Liver (tissue), 9 donors: Measurements from ENCODE around the gene TMEM178B. TPM values are rescaled to one million over a fixed set of nuclear protein-coding genes. Genes with fewer than 3 reads are reported as not detected.

Experiments used
- DNase-seq: peaks from one replicate; pipeline ENCODE4 v3.0.0-alpha.2; 2017; ENCODE audit warnings: low spot score
- H3K27ac ChIP-seq, 2 donors: one replicate each; pipeline ENCODE4 v1.7.0; 2013; ENCODE audit warnings: inconsistent platforms in 2 of 2, low read length in 2 of 2, control low read depth in 1 of 2, low read depth in 1 of 2, mild to moderate bottlenecking in 1 of 2
- H3K27me3 ChIP-seq, 4 donors: one replicate each; pipeline versions ENCODE4 v1.6.1 to v1.7.0; 2013; ENCODE audit warnings: low read length in 3 of 4, inconsistent platforms in 1 of 4, mild to moderate bottlenecking in 1 of 4, moderate library complexity in 1 of 4; ENCODE audit not compliant: control insufficient read depth in 4 of 4, insufficient read depth in 4 of 4
- H3K36me3 ChIP-seq, 4 donors: one replicate each; pipeline versions ENCODE4 v1.6.1 to v1.7.0; 2013; ENCODE audit warnings: low read length in 3 of 4, mild to moderate bottlenecking in 3 of 4, low read depth in 1 of 4, moderate library complexity in 1 of 4; ENCODE audit not compliant: control insufficient read depth in 4 of 4, insufficient read depth in 3 of 4
- H3K4me1 ChIP-seq, 4 donors: one replicate each; pipeline versions ENCODE4 v1.6.1 to v1.7.0; 2013; ENCODE audit warnings: low read length in 3 of 4, mild to moderate bottlenecking in 3 of 4, moderate library complexity in 1 of 4; ENCODE audit not compliant: control insufficient read depth in 4 of 4, insufficient read depth in 4 of 4
- H3K4me3 ChIP-seq, 3 donors: one replicate each; pipeline versions ENCODE4 v1.6.1 to v1.7.0; 2013; ENCODE audit warnings: low read length in 3 of 3, control low read depth in 1 of 3, low read depth in 1 of 3, mild to moderate bottlenecking in 1 of 3
- H3K9ac ChIP-seq, 2 donors: one replicate each; pipeline ENCODE4 v1.7.0; 2013; ENCODE audit warnings: low read length in 2 of 2, mild to moderate bottlenecking in 2 of 2, moderate library complexity in 2 of 2, control low read depth in 1 of 2, low read depth in 1 of 2
- H3K9me3 ChIP-seq, 4 donors: one replicate each; pipeline versions ENCODE4 v1.6.1 to v1.7.0; 2013; ENCODE audit warnings: low read length in 3 of 4; ENCODE audit not compliant: control insufficient read depth in 4 of 4
- ATF3 ChIP-seq: IDR thresholded peaks from 2 replicates; pipeline ENCODE4 v1.6.1; 2016; ENCODE audit warnings: antibody characterized with exemption
- FOXA1 ChIP-seq: IDR thresholded peaks from 2 replicates; pipeline ENCODE4 v1.6.1; 2016; ENCODE audit warnings: antibody characterized with exemption
- GABPA ChIP-seq, 2 donors: IDR thresholded peaks in 1 of 2; conservative IDR thresholded peaks in 1 of 2; 2 replicates each; pipeline ENCODE4 v1.6.1; 2016; ENCODE audit warnings: antibody characterized with exemption in 2 of 2, mild to moderate bottlenecking in 1 of 2, moderate library complexity in 1 of 2
- HNF4G ChIP-seq: IDR thresholded peaks from 2 replicates; pipeline ENCODE4 v1.6.1; 2016; ENCODE audit warnings: antibody characterized with exemption
- JUND ChIP-seq, 2 donors: IDR thresholded peaks; 2 replicates each; pipeline ENCODE4 v1.6.1; 2016; ENCODE audit warnings: antibody characterized with exemption in 2 of 2
- NR2F2 ChIP-seq: IDR thresholded peaks from 2 replicates; pipeline ENCODE4 v1.6.1; 2016; ENCODE audit warnings: antibody characterized with exemption
- RAD21 ChIP-seq, 2 donors: IDR thresholded peaks; 2 replicates each; pipeline ENCODE4 v1.6.1; 2016; ENCODE audit warnings: antibody characterized with exemption in 2 of 2, mild to moderate bottlenecking in 2 of 2
- REST ChIP-seq: IDR thresholded peaks from 2 replicates; pipeline ENCODE4 v1.6.1; 2016; ENCODE audit warnings: antibody characterized with exemption, mild to moderate bottlenecking
- RXRA ChIP-seq, 2 donors: IDR thresholded peaks; 2 replicates each; pipeline ENCODE4 v1.6.1; 2017 to 2018; ENCODE audit warnings: antibody characterized with exemption in 2 of 2, mild to moderate bottlenecking in 1 of 2
- SP1 ChIP-seq: IDR thresholded peaks from 2 replicates; pipeline ENCODE4 v1.6.1; 2018; ENCODE audit warnings: antibody characterized with exemption, mild to moderate bottlenecking
- TAF1 ChIP-seq: conservative IDR thresholded peaks from 2 replicates; pipeline ENCODE4 v1.6.1; 2016; ENCODE audit warnings: antibody characterized with exemption, mild to moderate bottlenecking
- YY1 ChIP-seq: IDR thresholded peaks from 2 replicates; pipeline ENCODE4 v1.6.1; 2016; ENCODE audit warnings: antibody characterized with exemption, mild to moderate bottlenecking
- WGBS: extraction: QIAGEN DNeasy Blood & Tissue Kit; methylation state at CpG from one replicate; pipeline ENCODE4 v1.1.7; 2013; 5-methylcytosine and 5-hydroxymethylcytosine counted together
- polyA plus RNA-seq, 2 donors: library from polyadenylated mRNA; stranded (reverse) in 1 of 2; unstranded in 1 of 2; fragments of 200-250 nt in 1 of 2; fragments of >200 nt in 1 of 2; fragmentation: Nextera tagmentation in 1 of 2; extraction: Ambion mirVana in 1 of 2; gene quantifications; one replicate each; pipeline versions ENCODE4 v1.2.1 to v1.2.3, GENCODE V29; 2013 to 2015
- total RNA-seq, 2 donors: library from RNA; depleted of rRNA; stranded (reverse); fragments of >200 nt; gene quantifications; one replicate each; pipeline ENCODE4 v1.2.3, GENCODE V29; 2014
- TF ChIP-seq, protein P1 (sequence below): IDR thresholded peaks from 2 replicates; pipeline ENCODE4 v1.6.1; 2016; ENCODE audit warnings: antibody characterized with exemption
- TF ChIP-seq, protein P2 (sequence below): fragments of 150-350 bp; IDR thresholded peaks from 2 replicates; pipeline ENCODE4 v1.5.1; 2017; ENCODE audit warnings: improper control_type of control experiment, low read depth, low read length; ENCODE audit not compliant: missing input control
- TF ChIP-seq, protein P3 (sequence below): IDR thresholded peaks from 2 replicates; pipeline ENCODE4 v1.6.1; 2016; ENCODE audit warnings: antibody characterized with exemption
- donor health status: healthy.
- donor health status: healthy.
- donor health status: healthy.
- donor health status: healthy.
- donor health status: healthy.

The TMEM178B gene
- total and polyA plus RNA-seq, 4 donors = under 0.01 to 0.02 (median under 0.01) TPM; not detected in 1

DNA sequence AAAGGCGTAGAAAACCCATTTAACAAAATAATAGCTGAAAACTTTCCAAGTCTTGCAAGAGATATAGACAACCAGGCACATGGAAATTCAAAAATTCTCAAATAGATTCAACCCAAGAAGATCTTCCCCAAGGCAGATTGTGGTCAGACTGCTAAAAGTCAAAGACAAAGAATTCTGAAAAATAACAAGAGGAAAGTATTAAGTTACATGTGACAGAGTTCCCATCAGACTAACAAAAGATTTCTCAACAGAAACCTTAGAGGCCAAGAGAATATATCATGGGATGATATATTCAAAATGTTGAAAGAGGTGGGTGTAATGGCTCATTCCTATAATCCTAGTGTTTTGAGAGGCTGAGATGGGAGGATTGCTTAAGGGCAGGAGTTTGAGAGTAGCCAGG is 59.8 kb downstream of the TMEM178B start (continued):
- TF ChIP-seq, protein P1, sequence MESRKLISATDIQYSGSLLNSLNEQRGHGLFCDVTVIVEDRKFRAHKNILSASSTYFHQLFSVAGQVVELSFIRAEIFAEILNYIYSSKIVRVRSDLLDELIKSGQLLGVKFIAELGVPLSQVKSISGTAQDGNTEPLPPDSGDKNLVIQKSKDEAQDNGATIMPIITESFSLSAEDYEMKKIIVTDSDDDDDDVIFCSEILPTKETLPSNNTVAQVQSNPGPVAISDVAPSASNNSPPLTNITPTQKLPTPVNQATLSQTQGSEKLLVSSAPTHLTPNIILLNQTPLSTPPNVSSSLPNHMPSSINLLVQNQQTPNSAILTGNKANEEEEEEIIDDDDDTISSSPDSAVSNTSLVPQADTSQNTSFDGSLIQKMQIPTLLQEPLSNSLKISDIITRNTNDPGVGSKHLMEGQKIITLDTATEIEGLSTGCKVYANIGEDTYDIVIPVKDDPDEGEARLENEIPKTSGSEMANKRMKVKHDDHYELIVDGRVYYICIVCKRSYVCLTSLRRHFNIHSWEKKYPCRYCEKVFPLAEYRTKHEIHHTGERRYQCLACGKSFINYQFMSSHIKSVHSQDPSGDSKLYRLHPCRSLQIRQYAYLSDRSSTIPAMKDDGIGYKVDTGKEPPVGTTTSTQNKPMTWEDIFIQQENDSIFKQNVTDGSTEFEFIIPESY = no peak
- TF ChIP-seq RAD21 (IDR thresholded peaks at IDR 0.05) = no peak

DNA sequence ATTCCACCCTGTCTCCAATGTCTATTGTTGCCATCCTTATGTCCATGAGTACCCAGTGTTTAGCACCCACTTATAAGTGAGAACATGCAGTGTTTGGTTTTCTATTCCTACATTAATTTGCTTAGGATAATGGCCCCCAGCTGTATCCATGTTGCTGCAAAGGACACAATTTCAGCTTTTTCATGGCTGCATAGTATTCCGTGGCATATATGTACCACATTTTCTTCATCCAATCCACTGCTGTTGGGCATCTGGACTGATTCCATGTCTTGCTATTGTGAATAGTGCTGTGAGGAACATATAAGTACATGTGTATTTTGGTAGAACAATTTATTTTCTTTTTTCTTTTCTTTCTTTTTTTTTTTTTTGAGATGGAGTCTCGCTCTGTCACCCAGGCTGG is 68.2 kb downstream of the TMEM178B start:
- 87% methylated on average over 2 of the region's 2 CpGs for WGBS

More for the DNA sequence above, 68.2 kb downstream of the TMEM178B start:
- no peak for DNase-seq
- TF ChIP-seq, protein P2, sequence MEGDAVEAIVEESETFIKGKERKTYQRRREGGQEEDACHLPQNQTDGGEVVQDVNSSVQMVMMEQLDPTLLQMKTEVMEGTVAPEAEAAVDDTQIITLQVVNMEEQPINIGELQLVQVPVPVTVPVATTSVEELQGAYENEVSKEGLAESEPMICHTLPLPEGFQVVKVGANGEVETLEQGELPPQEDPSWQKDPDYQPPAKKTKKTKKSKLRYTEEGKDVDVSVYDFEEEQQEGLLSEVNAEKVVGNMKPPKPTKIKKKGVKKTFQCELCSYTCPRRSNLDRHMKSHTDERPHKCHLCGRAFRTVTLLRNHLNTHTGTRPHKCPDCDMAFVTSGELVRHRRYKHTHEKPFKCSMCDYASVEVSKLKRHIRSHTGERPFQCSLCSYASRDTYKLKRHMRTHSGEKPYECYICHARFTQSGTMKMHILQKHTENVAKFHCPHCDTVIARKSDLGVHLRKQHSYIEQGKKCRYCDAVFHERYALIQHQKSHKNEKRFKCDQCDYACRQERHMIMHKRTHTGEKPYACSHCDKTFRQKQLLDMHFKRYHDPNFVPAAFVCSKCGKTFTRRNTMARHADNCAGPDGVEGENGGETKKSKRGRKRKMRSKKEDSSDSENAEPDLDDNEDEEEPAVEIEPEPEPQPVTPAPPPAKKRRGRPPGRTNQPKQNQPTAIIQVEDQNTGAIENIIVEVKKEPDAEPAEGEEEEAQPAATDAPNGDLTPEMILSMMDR = no peak
- TF ChIP-seq FOXA1 (no peak), NR2F2 (no peak), RAD21 (IDR thresholded peaks at IDR 0.05) (no peak), TAF1 (no peak), HNF4G (no peak), RXRA (IDR thresholded peaks at IDR 0.05) (no peak), ATF3 (no peak), REST (no peak), GABPA (IDR thresholded peaks at IDR 0.05 in 1 of 2, conservative IDR thresholded peaks at IDR 0.05 in 1 of 2) (no peak), YY1 (no peak), SP1 (no peak), JUND (IDR thresholded peaks at IDR 0.05) (no peak)
- TF ChIP-seq, protein P1 = no peak
- TF ChIP-seq, protein P3, sequence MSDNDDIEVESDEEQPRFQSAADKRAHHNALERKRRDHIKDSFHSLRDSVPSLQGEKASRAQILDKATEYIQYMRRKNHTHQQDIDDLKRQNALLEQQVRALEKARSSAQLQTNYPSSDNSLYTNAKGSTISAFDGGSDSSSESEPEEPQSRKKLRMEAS = no peak
- Histone ChIP-seq H3K9ac (no peak overlapping the region), H3K4me1 (no peaks in the 10 kb centered on the region), H3K27me3 (no peaks in the 10 kb centered on the region), H3K4me3 (no peak overlapping the region), H3K27ac (no peak overlapping the region), H3K9me3 (peaks cover 0 to 4% (median 0%) of the 10 kb centered on the region in 4 donors), H3K36me3 (no peaks in the 10 kb centered on the region)
